NB4 (cell line): Measurements from ENCODE around the gene TRMT11.
A peak's percentile ranks its signal among the peaks of the same experiment; 100 is the strongest.
"Not testable (repeated sequence)": the region's sequence is repeated elsewhere in the genome, so short reads cannot be mapped to it uniquely, and the experiment has no call there.

ENCODE experiments used
- DNase-seq: peaks from one replicate; pipeline ENCODE4 v3.0.0; 2010; ENCODE audit warnings: low read depth
- H3K4me3 ChIP-seq: one replicate; pipeline ENCODE4 v1.5.1; 2011; ENCODE audit warnings: mild to moderate bottlenecking, low read depth, low read length, moderate library complexity
- CTCF ChIP-seq: IDR thresholded peaks from one replicate; pipeline ENCODE4 v1.5.1; 2012; ENCODE audit warnings: low read depth, low read length
- MAX ChIP-seq: IDR thresholded peaks from 2 replicates; pipeline ENCODE4 v1.6.1; 2011; ENCODE audit warnings: low read depth, low read length
- MYC ChIP-seq: IDR thresholded peaks from 2 replicates; pipeline ENCODE4 v1.6.1; 2011; ENCODE audit warnings: low read depth, low read length
- POLR2A ChIP-seq: IDR thresholded peaks from 2 replicates; pipeline ENCODE4 v1.6.1; 2011; ENCODE audit warnings: mild to moderate bottlenecking; ENCODE audit not compliant: insufficient read length; ENCODE audit errors: extremely low read depth

Gene TRMT11

GRCh38 chr6:126020305-126021050 is 34.1 kb downstream of the TRMT11 start:
- H3K4me3 ChIP-seq, result no peak overlapping the region
- TF ChIP-seq MYC (no peak), POLR2A (no peak), MAX (no peak), CTCF (no peak)
- DNase-seq, result no peak

GRCh38 chr6:126023474-126023873 is 37.1 kb downstream of the TRMT11 start:
- DNase-seq, H3K4me3 ChIP-seq: not testable (repeated sequence)

GRCh38 chr6:126026001-126026400 is 39.7 kb downstream of the TRMT11 start:
- TF ChIP-seq MAX (no peak), MYC (no peak), CTCF (no peak), POLR2A (no peak)
- H3K4me3 ChIP-seq, result no peak overlapping the region
- no peak for DNase-seq

- DNase-seq, result no peak
- H3K4me3 ChIP-seq, result no peak overlapping the region
- no peak for TF ChIP-seq MYC
- no peak for TF ChIP-seq CTCF
- TF ChIP-seq POLR2A, result no peak
- no peak for TF ChIP-seq MAX
Observed at GRCh38 chr6:126027601-126028000, 41.3 kb downstream of the TRMT11 start.

- TF ChIP-seq CTCF (no peak), POLR2A (no peak), MAX (no peak), MYC (no peak)
- no peak for DNase-seq
Observed at GRCh38 chr6:126030045-126030444, 43.7 kb downstream of the TRMT11 start.

GRCh38 chr6:126033696-126034095 is 47.4 kb downstream of the TRMT11 start:
- H3K4me3 ChIP-seq, result no peak overlapping the region
- DNase-seq, result peak; percentile 72
- TF ChIP-seq CTCF, result peak; percentile 64
- no peak for TF ChIP-seq MAX

More at GRCh38 chr6:126030045-126030444, 43.7 kb downstream of the TRMT11 start:
- H3K4me3 ChIP-seq, result no peak overlapping the region
